Measurements from ENCODE around the gene C10orf53.

GRCh38 chr10:49682879-49683278 is 3.4 kb downstream of the C10orf53 start:
- no peak for TF ChIP-seq EP300 (IDR thresholded peaks at IDR 0.05)
- no peak for TF ChIP-seq POLR2A (IDR thresholded peaks at IDR 0.05)

All from suprapubic skin (tissue), 2 donors.